Breast epithelium (tissue), 4 donors: ENCODE results near the gene ULK1. TPM values are rescaled to one million over a fixed set of nuclear protein-coding genes. Genes with fewer than 3 reads are reported as not detected.

Source experiments
- DNase-seq, 2 donors: peaks; one replicate each; pipeline ENCODE4 v3.0.0-alpha.2; 2019; ENCODE audit warnings: low spot score in 2 of 2
- H3K27ac ChIP-seq, 2 donors: fragments of 200-600 bp; sonication (generic) in 1 of 2; one replicate each; pipeline ENCODE4 v1.5.1; 2016 to 2019; ENCODE audit warnings: mild to moderate bottlenecking in 1 of 2
- H3K27me3 ChIP-seq, 2 donors: fragments of 200-600 bp; sonication (generic) in 1 of 2; one replicate each; pipeline versions ENCODE4 v1.5.1 to v1.6.0; 2017 to 2019; ENCODE audit warnings: control low read depth in 1 of 2, mild to moderate bottlenecking in 1 of 2
- H3K36me3 ChIP-seq: fragments of 200-600 bp; one replicate; pipeline ENCODE4 v1.5.1; 2019
- H3K4me1 ChIP-seq, 2 donors: fragments of 200-600 bp; sonication (generic); one replicate each; pipeline ENCODE4 v1.5.1; 2016 to 2019; ENCODE audit warnings: control low read depth in 1 of 2
- H3K4me3 ChIP-seq, 3 donors: fragments of 200-600 bp; sonication (generic); 1 replicate in 2 of 3; 2 replicates in 1 of 3; pipeline ENCODE4 v1.5.1; 2016 to 2019; ENCODE audit warnings: mild to moderate bottlenecking in 3 of 3, moderate library complexity in 2 of 3
- H3K9me3 ChIP-seq, 2 donors: fragments of 200-600 bp; sonication (generic) in 1 of 2; one replicate each; pipeline ENCODE4 v1.5.1; 2016 to 2019; ENCODE audit warnings: control low read depth in 1 of 2
- POLR2A ChIP-seq: fragments of 450-650 bp; IDR thresholded peaks from one replicate; pipeline ENCODE4 v1.6.1; 2016; ENCODE audit warnings: antibody characterized with exemption, mild to moderate bottlenecking, moderate library complexity
- POLR2AphosphoS5 ChIP-seq, 3 donors: sonication (generic); formaldehyde crosslinking; IDR thresholded peaks; one replicate each; pipeline ENCODE4 v1.6.1; 2017; ENCODE audit warnings: antibody characterized with exemption in 3 of 3
- intact Hi-C: fragments of 100-400 bp; cut with DNase I; formaldehyde crosslinking; loops from one replicate; pipeline ENCODE4 v1.15.1; 2023; ENCODE audit warnings: low total_unique reads
- total RNA-seq, 3 donors: library from RNA; depleted of rRNA; stranded (reverse); fragments of >200 nt; gene quantifications; one replicate each; pipeline ENCODE4 v1.1.0, GENCODE V29; 2016
- TF ChIP-seq, protein P1 (sequence below), 3 donors: fragments of 450-650 bp; IDR thresholded peaks; one replicate each; pipeline ENCODE4 v1.5.1; 2016 to 2017; ENCODE audit warnings: antibody characterized with exemption in 3 of 3, mild to moderate bottlenecking in 3 of 3, moderate library complexity in 3 of 3

ULK1 gene
- total RNA-seq, 3 donors from 2014 or later, result 14.8 to 18.6 (median 17.0) TPM

DNA sequence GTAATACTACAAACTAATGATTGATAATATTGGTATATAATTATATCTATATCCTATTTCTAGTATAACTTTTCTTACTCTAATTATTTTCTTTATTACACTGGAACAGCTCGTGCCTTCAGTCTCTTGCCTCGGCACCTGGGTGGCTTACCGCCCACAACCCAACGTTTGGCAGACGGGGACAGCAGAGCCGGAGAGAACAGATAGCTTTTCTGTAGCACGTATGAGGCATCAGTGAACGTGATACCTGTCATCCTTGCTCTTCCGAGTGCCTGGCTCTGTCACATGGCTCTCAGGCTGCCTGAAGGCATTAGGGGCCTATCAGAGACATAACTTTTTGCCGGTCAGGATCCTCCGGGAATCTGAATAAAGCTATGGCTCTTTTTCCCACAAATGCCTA lies 40.1 kb downstream of the ULK1 start:
- Histone ChIP-seq H3K4me3 (no peak overlapping the region), H3K4me1 (peaks cover 0 to 11% of the 10 kb centered on the region in 2 donors), H3K9me3 (no peaks in the 10 kb centered on the region), H3K36me3 (no peaks in the 10 kb centered on the region), H3K27me3 (no peaks in the 10 kb centered on the region), H3K27ac (no peak overlapping the region)
- TF ChIP-seq, protein P1, sequence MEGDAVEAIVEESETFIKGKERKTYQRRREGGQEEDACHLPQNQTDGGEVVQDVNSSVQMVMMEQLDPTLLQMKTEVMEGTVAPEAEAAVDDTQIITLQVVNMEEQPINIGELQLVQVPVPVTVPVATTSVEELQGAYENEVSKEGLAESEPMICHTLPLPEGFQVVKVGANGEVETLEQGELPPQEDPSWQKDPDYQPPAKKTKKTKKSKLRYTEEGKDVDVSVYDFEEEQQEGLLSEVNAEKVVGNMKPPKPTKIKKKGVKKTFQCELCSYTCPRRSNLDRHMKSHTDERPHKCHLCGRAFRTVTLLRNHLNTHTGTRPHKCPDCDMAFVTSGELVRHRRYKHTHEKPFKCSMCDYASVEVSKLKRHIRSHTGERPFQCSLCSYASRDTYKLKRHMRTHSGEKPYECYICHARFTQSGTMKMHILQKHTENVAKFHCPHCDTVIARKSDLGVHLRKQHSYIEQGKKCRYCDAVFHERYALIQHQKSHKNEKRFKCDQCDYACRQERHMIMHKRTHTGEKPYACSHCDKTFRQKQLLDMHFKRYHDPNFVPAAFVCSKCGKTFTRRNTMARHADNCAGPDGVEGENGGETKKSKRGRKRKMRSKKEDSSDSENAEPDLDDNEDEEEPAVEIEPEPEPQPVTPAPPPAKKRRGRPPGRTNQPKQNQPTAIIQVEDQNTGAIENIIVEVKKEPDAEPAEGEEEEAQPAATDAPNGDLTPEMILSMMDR (IDR thresholded peaks at IDR 0.05), result no peak
- TF ChIP-seq POLR2AphosphoS5 (IDR thresholded peaks at IDR 0.05) (no peak), POLR2A (no peak)
- intact Hi-C loops, result no loop called here
- DNase-seq, result no peak

DNA sequence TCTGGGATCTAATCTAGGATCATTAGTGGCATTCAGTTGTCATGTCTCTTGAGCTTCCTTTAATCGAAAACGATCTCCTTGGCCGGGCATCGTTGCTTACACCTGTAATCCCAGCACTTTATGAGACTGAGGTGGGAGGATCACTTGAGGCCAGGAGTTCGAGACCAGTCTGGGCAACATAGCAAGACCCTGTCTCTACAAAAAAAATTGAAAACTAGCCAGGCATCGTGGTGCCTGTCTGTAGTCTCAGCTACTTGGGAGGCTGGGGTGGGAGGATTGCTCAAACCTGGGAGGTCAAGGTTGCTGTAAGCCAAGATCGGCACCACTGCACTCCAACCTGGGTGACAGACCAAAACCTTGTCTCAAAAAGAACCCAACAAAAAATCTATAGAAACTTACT lies 43.7 kb downstream of the ULK1 start:
- Histone ChIP-seq H3K4me1 (no peaks in the 10 kb centered on the region), H3K27ac (no peak overlapping the region), H3K36me3 (no peaks in the 10 kb centered on the region), H3K9me3 (no peaks in the 10 kb centered on the region), H3K4me3 (no peak overlapping the region), H3K27me3 (no peaks in the 10 kb centered on the region)
- no peak for DNase-seq
- intact Hi-C loops, result no loop called here
- no peak for TF ChIP-seq POLR2A
- no peak for TF ChIP-seq POLR2AphosphoS5 (IDR thresholded peaks at IDR 0.05)
- TF ChIP-seq, protein P1 (IDR thresholded peaks at IDR 0.05), result no peak

DNA sequence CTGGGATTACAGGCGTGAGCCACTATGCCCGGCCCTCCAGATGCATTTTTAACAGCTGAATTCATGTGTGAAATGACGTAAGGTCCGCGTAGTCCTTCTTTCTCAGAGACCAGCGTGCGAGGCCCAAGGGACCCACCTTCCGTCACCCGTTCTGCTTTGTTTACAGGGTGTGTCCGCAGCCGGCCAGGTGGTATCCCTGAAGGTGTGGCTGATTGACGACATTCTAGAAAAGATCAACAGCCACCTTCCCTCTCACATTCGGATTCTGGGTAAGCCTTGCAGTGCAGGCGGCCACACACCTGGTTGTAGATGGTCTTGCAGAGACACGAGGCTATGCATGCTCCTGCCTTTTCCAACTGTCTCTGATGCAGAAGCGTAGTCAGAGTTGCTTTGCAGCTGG lies 44.6 kb downstream of the ULK1 start:
- no peak for TF ChIP-seq POLR2AphosphoS5 (IDR thresholded peaks at IDR 0.05)
- TF ChIP-seq POLR2A, result no peak
- TF ChIP-seq, protein P1 (IDR thresholded peaks at IDR 0.05), result no peak
- H3K27ac ChIP-seq, result no peak overlapping the region
- DNase-seq, result no peak
- H3K9me3 ChIP-seq, result no peaks in the 10 kb centered on the region
- no peaks in the 10 kb centered on the region for H3K4me1 ChIP-seq
- H3K4me3 ChIP-seq, result no peak overlapping the region
- intact Hi-C loops, result no loop called here
- H3K27me3 ChIP-seq, result no peaks in the 10 kb centered on the region
- H3K36me3 ChIP-seq, result no peaks in the 10 kb centered on the region

DNA sequence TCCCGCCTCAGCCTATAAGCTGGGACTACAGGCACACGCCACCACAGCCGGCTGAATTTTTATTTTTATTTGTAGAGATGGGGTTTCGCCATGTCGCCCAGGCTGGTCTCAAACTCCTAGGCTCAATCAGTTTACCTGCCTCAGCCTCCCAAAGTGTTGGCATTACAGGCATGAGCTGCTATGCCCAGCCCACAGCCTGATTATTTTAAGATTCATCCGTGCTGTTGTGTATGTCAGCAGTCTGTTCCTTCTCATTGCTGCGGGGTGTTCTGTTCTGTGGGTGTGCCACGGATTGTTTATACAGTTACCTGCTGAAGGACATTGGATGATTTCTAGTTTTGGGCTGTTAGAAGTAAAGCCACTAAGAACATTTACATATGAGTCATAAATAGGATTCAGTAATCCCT lies 45.7 kb downstream of the ULK1 start:
- Histone ChIP-seq H3K27ac (no peak overlapping the region), H3K4me3 (no peak overlapping the region), H3K27me3 (no peaks in the 10 kb centered on the region), H3K4me1 (no peaks in the 10 kb centered on the region), H3K9me3 (no peaks in the 10 kb centered on the region), H3K36me3 (no peaks in the 10 kb centered on the region)
- intact Hi-C loops, result no loop called here
- DNase-seq, result no peak
- TF ChIP-seq POLR2AphosphoS5 (IDR thresholded peaks at IDR 0.05) (no peak), POLR2A (no peak)
- TF ChIP-seq, protein P1 (IDR thresholded peaks at IDR 0.05), result no peak

DNA sequence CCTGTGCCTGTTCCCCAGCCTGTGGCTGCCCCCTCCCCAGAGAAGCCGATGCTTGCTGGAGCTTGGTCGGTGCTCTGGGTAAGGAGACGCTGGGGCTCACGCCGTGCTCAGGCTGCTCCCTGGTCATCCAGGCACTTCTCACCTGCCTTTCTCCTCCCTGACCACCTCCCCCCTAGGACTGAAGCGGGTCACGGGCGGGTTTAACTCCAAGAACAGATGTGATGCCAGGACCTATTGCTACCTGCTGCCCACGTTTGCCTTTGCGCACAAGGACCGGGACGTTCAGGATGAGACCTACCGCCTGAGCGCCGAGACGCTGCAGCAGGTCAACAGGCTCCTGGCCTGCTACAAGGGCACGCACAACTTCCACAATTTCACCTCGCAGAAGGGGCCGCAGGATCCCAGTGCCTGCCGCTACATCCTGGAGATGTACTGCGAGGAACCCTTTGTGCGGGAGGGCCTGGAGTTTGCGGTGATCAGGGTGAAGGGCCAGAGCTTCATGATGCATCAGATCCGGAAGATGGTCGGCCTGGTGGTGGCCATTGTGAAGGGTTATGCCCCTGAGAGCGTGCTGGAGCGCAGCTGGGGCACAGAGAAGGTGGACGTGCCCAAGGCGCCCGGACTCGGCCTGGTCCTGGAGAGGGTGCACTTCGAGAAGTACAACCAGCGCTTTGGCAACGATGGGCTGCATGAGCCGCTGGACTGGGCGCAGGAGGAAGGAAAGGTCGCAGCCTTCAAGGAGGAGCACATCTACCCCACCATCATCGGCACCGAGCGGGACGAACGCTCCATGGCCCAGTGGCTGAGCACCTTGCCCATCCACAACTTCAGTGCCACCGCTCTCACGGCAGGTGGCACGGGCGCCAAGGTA lies 46.9 kb downstream of the ULK1 start:
- no peak for TF ChIP-seq POLR2A
- no peak for TF ChIP-seq POLR2AphosphoS5 (IDR thresholded peaks at IDR 0.05)
- TF ChIP-seq, protein P1 (IDR thresholded peaks at IDR 0.05), result no peak
- Histone ChIP-seq H3K27me3 (no peaks in the 10 kb centered on the region), H3K36me3 (no peaks in the 10 kb centered on the region), H3K4me1 (no peaks in the 10 kb centered on the region), H3K27ac (no peak overlapping the region), H3K4me3 (no peak overlapping the region), H3K9me3 (no peaks in the 10 kb centered on the region)
- DNase-seq, result no peak
- intact Hi-C loops, result no loop called here
